ENCODE measurements around the gene FLNB. TPM values are rescaled to one million over a fixed set of nuclear protein-coding genes. Genes with fewer than 3 reads are reported as not detected.

Gene FLNB
- total RNA-seq, 1 donor from 2014 or later, result 4.4 TPM

Other genes with a start within 250 kb of the FLNB start
- not detected in 2 replicates for gene DNASE1L3, start 202.6 kb downstream of the FLNB start, total RNA-seq
- gene ABHD6, start 229.4 kb downstream of the FLNB start, total RNA-seq, result 5.8 and 6.1 TPM in 2 replicates